ENCODE results near the gene ADSS1.

ADSS1 gene

DNA sequence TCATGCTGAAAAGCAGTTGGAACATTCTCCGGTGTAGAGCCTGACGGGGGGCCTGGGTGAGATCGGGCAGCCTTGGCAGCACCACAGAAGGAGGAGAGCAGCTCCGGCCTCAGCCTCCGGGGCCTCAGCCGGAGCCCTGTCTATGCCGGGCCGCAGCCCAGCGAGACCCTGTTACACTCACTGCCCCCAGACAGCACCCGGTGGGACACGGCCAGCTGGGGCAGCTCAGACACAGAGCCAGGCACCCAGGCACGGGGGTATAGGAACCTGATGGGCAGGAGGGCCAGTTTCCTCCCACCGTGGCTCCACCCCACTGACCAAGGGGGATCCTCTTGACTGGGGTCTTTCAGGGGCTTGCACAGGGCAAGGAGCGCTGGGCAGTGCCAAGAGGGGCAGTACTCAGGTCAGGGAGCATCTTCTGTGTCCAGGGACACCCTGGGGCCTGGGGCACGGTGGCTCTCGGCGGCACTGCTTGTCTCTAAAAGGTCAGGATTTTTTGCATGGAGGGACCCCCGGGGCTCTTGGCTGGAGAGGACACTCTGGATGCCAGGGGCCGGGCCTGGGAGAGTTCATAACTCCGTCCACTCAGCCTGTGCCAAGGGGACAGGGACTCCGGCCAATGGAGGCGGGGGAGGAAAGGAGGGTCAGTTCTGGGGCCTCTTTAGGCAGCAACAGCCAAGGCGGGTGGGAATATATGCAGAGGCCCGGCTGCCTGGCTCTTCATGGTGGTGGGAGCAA is 25.2 kb upstream of the ADSS1 start:
- CTCF ChIA-PET, result interaction anchor here (0.6 to 1.5 kb wide), 2 partner anchors 10 to 779 kb away, joined by 4 read pairs; no protein-coding TSS in a partner anchor
- no peak for DNase-seq (ENCODE audit: low spot score)
- POLR2A ChIA-PET (ENCODE audit: low non-redundant PET), result no interaction called here
- H3K27ac ChIP-seq, result peak overlapping the region; percentile 100
- TF ChIP-seq CTCF (conservative IDR thresholded peaks at IDR 0.05; ENCODE audit: low read depth), result no peak

DNA sequence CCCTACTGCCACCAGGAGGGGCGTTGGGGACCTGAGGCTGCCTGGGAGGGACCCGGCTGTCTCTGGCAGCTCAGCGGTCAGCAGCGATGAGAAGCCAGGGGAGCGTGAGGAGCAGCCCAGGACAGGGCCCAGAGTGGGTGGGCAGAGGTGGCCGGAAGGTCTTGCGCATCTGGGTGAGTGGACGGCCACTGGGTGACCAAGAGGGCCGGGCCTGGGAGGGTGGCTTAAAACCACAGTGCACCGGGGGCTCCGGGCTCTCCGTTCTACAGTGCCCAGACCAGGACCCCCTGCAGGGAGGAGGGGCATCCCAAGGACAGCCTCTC is 24.6 kb upstream of the ADSS1 start:
- CTCF ChIA-PET, result no interaction called here

DNA sequence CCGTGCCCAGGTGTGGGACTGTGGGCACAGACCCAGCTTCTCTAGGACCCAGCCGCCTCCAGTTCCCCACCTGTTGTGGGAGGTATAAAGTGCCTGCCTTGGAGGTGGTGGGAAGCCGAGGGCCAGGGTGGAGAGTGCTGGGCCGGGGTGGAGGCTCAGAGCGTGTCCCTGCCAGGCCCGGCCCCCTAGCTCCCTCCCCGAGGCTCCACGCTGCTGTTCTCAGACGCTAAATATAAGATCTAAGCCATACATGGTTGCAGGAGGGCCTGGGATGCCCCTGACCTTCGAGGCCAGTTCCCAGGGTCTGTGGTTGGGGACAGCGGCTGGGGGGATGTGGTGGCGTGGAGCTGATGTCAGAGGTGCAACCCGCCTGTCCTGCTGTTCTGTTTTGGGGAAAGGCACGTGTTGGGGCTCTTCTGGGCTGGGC is 23.8 kb upstream of the ADSS1 start:
- ChIA-PET POLR2A (ENCODE audit: low non-redundant PET) (no interaction called here), CTCF (no interaction called here)
- DNase-seq (ENCODE audit: low spot score), result no peak
- peak overlapping the region; percentile 100 for H3K27ac ChIP-seq
- TF ChIP-seq CTCF (conservative IDR thresholded peaks at IDR 0.05; ENCODE audit: low read depth), result no peak

More for the DNA sequence above, 24.6 kb upstream of the ADSS1 start:
- POLR2A ChIA-PET (ENCODE audit: low non-redundant PET), result no interaction called here
- DNase-seq (ENCODE audit: low spot score), result no peak
- TF ChIP-seq CTCF (conservative IDR thresholded peaks at IDR 0.05; ENCODE audit: low read depth), result no peak
- peak overlapping the region; percentile 100 for H3K27ac ChIP-seq

DNA sequence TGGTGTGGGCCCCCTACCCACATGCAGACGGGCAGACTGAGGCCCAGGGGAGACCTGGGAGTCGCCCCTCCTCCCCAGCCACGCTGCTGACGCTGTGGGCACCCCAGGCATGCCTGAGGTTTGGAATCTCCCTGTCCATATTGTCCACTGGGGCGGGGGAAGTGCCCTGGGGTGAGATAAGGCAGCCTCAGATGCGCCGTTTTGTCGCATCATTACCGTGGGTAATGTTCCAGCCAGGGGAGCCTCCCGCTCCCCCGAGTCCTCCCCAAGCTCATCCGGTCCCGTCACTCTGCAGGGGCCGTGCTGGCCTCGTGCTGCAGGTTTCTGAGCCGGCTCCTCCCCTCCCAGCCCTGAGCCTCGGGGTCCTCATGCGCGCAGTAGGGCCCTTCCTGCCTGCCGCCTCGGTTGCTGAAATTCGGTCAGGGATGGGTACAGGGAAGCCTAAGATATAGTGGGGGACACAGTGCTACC is 23.2 kb upstream of the ADSS1 start:
- peak overlapping the region; percentile 100 for H3K27ac ChIP-seq
- CTCF ChIA-PET, result no interaction called here
- POLR2A ChIA-PET (ENCODE audit: low non-redundant PET), result no interaction called here
- no peak for TF ChIP-seq CTCF (conservative IDR thresholded peaks at IDR 0.05; ENCODE audit: low read depth)
- no peak for DNase-seq (ENCODE audit: low spot score)

DNA sequence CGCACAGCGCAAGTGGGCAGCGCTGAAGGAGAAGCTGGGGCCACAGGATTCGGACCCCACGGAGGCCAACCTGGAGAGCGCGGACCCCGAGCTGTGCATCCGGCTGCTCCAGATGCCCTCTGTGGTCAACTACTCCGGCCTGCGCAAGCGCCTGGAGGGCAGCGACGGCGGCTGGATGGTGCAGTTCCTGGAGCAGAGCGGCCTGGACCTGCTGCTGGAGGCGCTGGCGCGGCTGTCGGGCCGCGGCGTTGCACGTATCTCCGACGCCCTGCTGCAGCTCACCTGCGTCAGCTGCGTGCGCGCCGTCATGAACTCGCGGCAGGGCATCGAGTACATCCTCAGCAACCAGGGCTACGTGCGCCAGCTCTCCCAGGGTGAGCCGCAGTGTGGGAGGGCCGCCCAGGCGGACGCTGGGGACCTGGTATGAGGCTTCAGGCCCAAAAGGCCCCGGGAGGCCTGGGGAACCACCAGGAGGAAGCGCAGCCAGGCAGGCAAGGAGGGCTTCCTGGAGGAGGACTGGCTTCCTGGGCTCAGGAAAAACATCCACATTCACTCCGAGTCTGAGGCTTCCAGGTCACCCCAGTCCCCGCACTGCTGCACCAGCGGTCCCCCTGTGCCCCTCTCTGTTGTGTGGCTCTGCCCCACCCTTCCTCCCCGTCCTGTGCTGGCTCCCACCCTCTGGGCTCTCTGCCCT is 22.5 kb upstream of the ADSS1 start:
- DNase-seq (ENCODE audit: low spot score), result no peak
- TF ChIP-seq CTCF (conservative IDR thresholded peaks at IDR 0.05; ENCODE audit: low read depth), result no peak
- ChIA-PET POLR2A (ENCODE audit: low non-redundant PET) (no interaction called here), CTCF (interaction anchor here (0.6 kb wide), 1 partner anchor 69 kb away, joined by 3 read pairs; no protein-coding TSS in a partner anchor)
- peak overlapping the region; percentile 100 for H3K27ac ChIP-seq

DNA sequence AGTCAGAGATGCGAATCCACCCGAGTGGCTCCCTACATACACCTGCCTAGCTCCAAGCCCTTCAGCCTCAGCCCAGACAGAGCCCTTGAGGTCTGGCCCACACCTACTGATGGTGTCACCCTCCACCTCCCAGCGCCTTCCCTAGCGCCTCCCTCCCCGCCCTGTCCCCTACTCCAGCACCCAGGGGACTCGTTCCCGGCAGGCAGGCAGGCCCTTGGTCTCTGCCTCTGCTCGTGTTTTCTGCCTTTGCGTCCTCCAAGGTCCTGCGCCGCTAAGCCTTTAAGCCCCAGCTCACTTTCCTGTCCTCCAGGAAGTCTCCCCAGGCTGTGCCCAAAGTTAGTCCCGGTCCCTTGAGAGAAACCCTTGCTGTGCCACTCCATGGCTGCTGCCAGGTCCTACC is 21.9 kb upstream of the ADSS1 start:
- DNase-seq (ENCODE audit: low spot score), result no peak
- H3K27ac ChIP-seq, result peak overlapping the region; percentile 100
- CTCF ChIA-PET, result no interaction called here
- TF ChIP-seq CTCF (conservative IDR thresholded peaks at IDR 0.05; ENCODE audit: low read depth), result no peak
- POLR2A ChIA-PET (ENCODE audit: low non-redundant PET), result no interaction called here

Measured in RWPE1 (cell line).